Peyer's patch (tissue), 4 donors: Measurements from ENCODE around the gene CCT2.

Source experiments
- CTCF ChIP-seq, 6 experiments: fragments of 450-650 bp in 4 of 6; fragments of 200-600 bp in 2 of 6; sonication (generic) in 1 of 6; IDR thresholded peaks; one replicate each; pipeline ENCODE4 v1.5.1; 2017 to 2019; ENCODE audit warnings: antibody characterized with exemption in 6 of 6, mild to moderate bottlenecking in 3 of 6, moderate library complexity in 1 of 6
- POLR2A ChIP-seq, 2 donors: fragments of 450-650 bp; IDR thresholded peaks; one replicate each; pipeline ENCODE4 v1.5.1; 2017; ENCODE audit warnings: antibody characterized with exemption in 2 of 2, mild to moderate bottlenecking in 2 of 2, moderate library complexity in 2 of 2

- no peak for TF ChIP-seq CTCF (IDR thresholded peaks at IDR 0.05)
- no peak for TF ChIP-seq POLR2A (IDR thresholded peaks at IDR 0.05)
Measured at GRCh38 chr12:69600804-69601203, 15.5 kb downstream of the CCT2 start.
